Astrocyte of the spinal cord (primary cell): Measurements from ENCODE around the gene SRRT.

Source experiments
- DNase-seq: peaks from one replicate; pipeline ENCODE4 v3.0.0; 2011; ENCODE audit warnings: low read depth, low spot score
- H3K4me3 ChIP-seq: 2 replicates; pipeline ENCODE4 v1.5.1; 2011; ENCODE audit warnings: low read depth, mild to moderate bottlenecking, low read length, moderate library complexity
- CTCF ChIP-seq: IDR thresholded peaks from 2 replicates; pipeline ENCODE4 v1.5.1; 2012; ENCODE audit warnings: low read depth, mild to moderate bottlenecking, low read length, inconsistent platforms
- in situ Hi-C: cut with HindIII; loops from 2 replicates; pipeline ENCODE4 v1.10.0; 2017; ENCODE audit warnings: low sequenced_read_pairs

Gene SRRT

GRCh38 chr7:100881136-100881535, 6.2 kb downstream of the SRRT start:
- H3K4me3 ChIP-seq, result no peak overlapping the region
- TF ChIP-seq CTCF, result no peak
- in situ Hi-C loops, result no loop called here
- DNase-seq, result no peak

GRCh38 chr7:100882201-100882600, 7.3 kb downstream of the SRRT start:
- TF ChIP-seq CTCF, result no peak
- no peak overlapping the region for H3K4me3 ChIP-seq
- DNase-seq, result no peak
- in situ Hi-C loops, result no loop called here

DNA sequence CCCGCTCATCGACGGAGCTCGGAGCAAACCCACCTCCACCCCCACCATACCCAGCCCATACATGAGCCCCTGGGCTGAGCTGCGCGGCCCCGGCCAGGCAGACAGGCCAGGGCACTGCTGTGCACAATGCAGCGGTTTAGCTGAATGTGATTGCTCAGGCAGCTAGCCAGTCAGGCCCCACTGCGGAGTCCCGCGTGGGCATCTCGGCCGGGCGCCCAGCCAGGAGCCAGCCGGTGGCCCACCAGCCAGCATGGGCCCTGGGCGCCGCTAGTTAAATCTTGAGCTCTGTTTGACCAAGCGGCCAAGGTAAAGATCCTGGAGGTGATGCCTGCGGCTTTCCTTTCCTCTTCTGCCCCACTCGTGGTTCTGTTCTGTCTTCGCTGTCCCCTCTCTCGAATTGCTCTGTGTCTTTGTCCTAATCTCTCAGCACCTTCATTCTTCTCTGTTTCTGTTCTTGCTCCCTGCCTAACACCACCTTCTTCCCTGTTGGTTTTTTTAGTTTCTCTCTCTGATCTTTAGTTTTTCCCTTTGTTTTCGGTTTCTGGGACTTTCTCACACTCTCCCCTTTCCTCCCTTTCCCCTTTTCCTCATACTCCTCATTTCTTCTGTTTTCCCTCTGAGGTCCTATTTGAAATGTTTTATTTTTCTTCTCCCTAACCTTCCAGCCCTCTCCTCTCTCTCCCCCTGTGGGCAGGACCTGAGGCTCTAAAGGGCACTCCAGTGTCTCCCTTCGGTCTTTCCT, 8.1 kb downstream of the SRRT start:
- in situ Hi-C loops, result no loop called here
- no peak for DNase-seq
- no peak for TF ChIP-seq CTCF
- H3K4me3 ChIP-seq, result no peak overlapping the region

GRCh38 chr7:100884736-100885439, 10.0 kb downstream of the SRRT start:
- no peak for TF ChIP-seq CTCF
- no peak for DNase-seq
- in situ Hi-C loops, result no loop called here
- no peak overlapping the region for H3K4me3 ChIP-seq

- no peak for DNase-seq
- in situ Hi-C loops, result no loop called here
Measured at GRCh38 chr7:100885440-100886141, 10.7 kb downstream of the SRRT start.

More at GRCh38 chr7:100885440-100886141, 10.7 kb downstream of the SRRT start:
- H3K4me3 ChIP-seq, result no peak overlapping the region
- TF ChIP-seq CTCF, result no peak
